Activated CD4-positive, alpha-beta memory T cell treated with anti-CD3 and anti-CD28 coated beads, Interleukin-2, amount 10 ng/mL, durations not matched to agents 7 days and 5 days (primary cell): ENCODE data around the gene PDXK. TPM values are rescaled to one million over a fixed set of nuclear protein-coding genes. Genes with fewer than 3 reads are reported as not detected.

ENCODE experiments used
- CTCF ChIA-PET: fragments of 350-600 bp; sonication (Branson Sonifier 250); formaldehyde crosslinking; loops from one replicate; lab custom pipeline; 2021; ENCODE audit warnings: antibody characterized with exemption, inconsistent platforms; lab: Charles Lee
- POLR2A ChIA-PET: fragments of 350-600 bp; sonication (Branson Sonifier 250); formaldehyde crosslinking; loops from one replicate; lab custom pipeline; 2021; ENCODE audit warnings: antibody characterized with exemption; lab: Charles Lee
- DNase-seq: peaks from one replicate; pipeline ENCODE4 v3.0.0-alpha.2; 2020
- H3K27ac Mint-ChIP-seq: one replicate; pipeline ENCODE4 v1.8.0; 2021; ENCODE audit warnings: mild to moderate bottlenecking, mixed read lengths
- H3K27me3 Mint-ChIP-seq: one replicate; pipeline ENCODE4 v1.8.0; 2021; ENCODE audit warnings: mixed read lengths
- H3K36me3 Mint-ChIP-seq: one replicate; pipeline ENCODE4 v1.8.0; 2021; ENCODE audit warnings: low read depth, mixed read lengths
- H3K4me1 Mint-ChIP-seq: one replicate; pipeline ENCODE4 v1.8.0; 2021; ENCODE audit warnings: mixed read lengths
- H3K4me3 Mint-ChIP-seq: one replicate; pipeline ENCODE4 v1.8.0; 2021; ENCODE audit warnings: mild to moderate bottlenecking, mixed read lengths
- H3K9me3 Mint-ChIP-seq: one replicate; pipeline ENCODE4 v1.8.0; 2021; ENCODE audit warnings: mixed read lengths
- total RNA-seq, 2 experiments: library from RNA; stranded (reverse); gene quantifications; one replicate each; pipeline ENCODE4 v1.2.3, GENCODE V29; 2021

PDXK gene
- total RNA-seq, 2 experiments from 2014 or later: 94.1 to 95.0 TPM

- no peaks in the 10 kb centered on the region for H3K9me3 Mint-ChIP-seq
- POLR2A ChIA-PET: no interaction called here
- H3K4me3 Mint-ChIP-seq: no peak overlapping the region
- H3K27me3 Mint-ChIP-seq: no peaks in the 10 kb centered on the region
- CTCF ChIA-PET: no interaction called here
- peaks cover 11% of the 10 kb centered on the region for H3K36me3 Mint-ChIP-seq
- no peak for DNase-seq
- H3K27ac Mint-ChIP-seq: no peak overlapping the region
- peaks cover 7% of the 10 kb centered on the region for H3K4me1 Mint-ChIP-seq
Observed at GRCh38 chr21:43767498-43767983, 48.6 kb downstream of the PDXK start.

- Mint-ChIP-seq H3K36me3 (peaks cover 16% of the 10 kb centered on the region), H3K27ac (no peak overlapping the region), H3K27me3 (no peaks in the 10 kb centered on the region), H3K9me3 (no peaks in the 10 kb centered on the region), H3K4me1 (peaks cover 10% of the 10 kb centered on the region), H3K4me3 (no peak overlapping the region)
- DNase-seq: no peak
- CTCF ChIA-PET: no interaction called here
- POLR2A ChIA-PET: no interaction called here
Observed at GRCh38 chr21:43767984-43768867, 49.3 kb downstream of the PDXK start.

GRCh38 chr21:43768868-43769167, 49.9 kb downstream of the PDXK start:
- H3K27me3 Mint-ChIP-seq: no peaks in the 10 kb centered on the region
- CTCF ChIA-PET: no interaction called here
- H3K4me1 Mint-ChIP-seq: peaks cover 12% of the 10 kb centered on the region
- H3K36me3 Mint-ChIP-seq: peaks cover 20% of the 10 kb centered on the region
- H3K9me3 Mint-ChIP-seq: no peaks in the 10 kb centered on the region
- DNase-seq: no peak
- POLR2A ChIA-PET: no interaction called here
- no peak overlapping the region for H3K4me3 Mint-ChIP-seq
- no peak overlapping the region for H3K27ac Mint-ChIP-seq

- H3K36me3 Mint-ChIP-seq: peaks cover 24% of the 10 kb centered on the region
- H3K4me3 Mint-ChIP-seq: no peak overlapping the region
- POLR2A ChIA-PET: no interaction called here
- CTCF ChIA-PET: no interaction called here
- no peaks in the 10 kb centered on the region for H3K27me3 Mint-ChIP-seq
- peaks cover 19% of the 10 kb centered on the region for H3K4me1 Mint-ChIP-seq
- H3K27ac Mint-ChIP-seq: no peak overlapping the region
- no peak for DNase-seq
- no peaks in the 10 kb centered on the region for H3K9me3 Mint-ChIP-seq
Observed at GRCh38 chr21:43769325-43769958, 50.5 kb downstream of the PDXK start.

GRCh38 chr21:43770066-43770655, 51.2 kb downstream of the PDXK start:
- ChIA-PET POLR2A (interaction anchor here (0.7 kb wide), 1 partner anchor 1086 kb away, joined by 3 read pairs; no protein-coding TSS in a partner anchor), CTCF (no interaction called here)
- H3K4me3 Mint-ChIP-seq: no peak overlapping the region
- peaks cover 29% of the 10 kb centered on the region for H3K36me3 Mint-ChIP-seq
- no peaks in the 10 kb centered on the region for H3K27me3 Mint-ChIP-seq
- H3K27ac Mint-ChIP-seq: no peak overlapping the region
- peaks cover 26% of the 10 kb centered on the region for H3K4me1 Mint-ChIP-seq
- no peaks in the 10 kb centered on the region for H3K9me3 Mint-ChIP-seq
- DNase-seq: no peak

- POLR2A ChIA-PET: interaction anchor here (0.8 to 1.2 kb wide), 2 partner anchors 9 to 19 kb away, joined by 3 read pairs; no protein-coding TSS in a partner anchor
- H3K9me3 Mint-ChIP-seq: no peaks in the 10 kb centered on the region
- H3K36me3 Mint-ChIP-seq: peaks cover 34% of the 10 kb centered on the region
- DNase-seq: no peak
- CTCF ChIA-PET: no interaction called here
- H3K27me3 Mint-ChIP-seq: no peaks in the 10 kb centered on the region
- no peak overlapping the region for H3K4me3 Mint-ChIP-seq
- no peak overlapping the region for H3K27ac Mint-ChIP-seq
- peaks cover 32% of the 10 kb centered on the region for H3K4me1 Mint-ChIP-seq
Observed at GRCh38 chr21:43771199-43771675, 52.3 kb downstream of the PDXK start.

- Mint-ChIP-seq H3K27me3 (no peaks in the 10 kb centered on the region), H3K27ac (no peak overlapping the region), H3K9me3 (no peaks in the 10 kb centered on the region), H3K36me3 (peaks cover 34% of the 10 kb centered on the region), H3K4me3 (no peak overlapping the region), H3K4me1 (peaks cover 32% of the 10 kb centered on the region)
- DNase-seq: no peak
- CTCF ChIA-PET: no interaction called here
- POLR2A ChIA-PET: interaction anchor here (0.8 to 1.2 kb wide), 3 partner anchors 9 to 18 kb away, joined by 3 read pairs; no protein-coding TSS in a partner anchor
Observed at GRCh38 chr21:43771698-43772424, 52.9 kb downstream of the PDXK start.

GRCh38 chr21:43772425-43772821, 53.5 kb downstream of the PDXK start:
- ChIA-PET CTCF (no interaction called here), POLR2A (interaction anchor here (1.2 kb wide), 2 partner anchors 8 to 13 kb away, joined by 3 read pairs; no protein-coding TSS in a partner anchor)
- no peak overlapping the region for H3K4me3 Mint-ChIP-seq
- no peaks in the 10 kb centered on the region for H3K27me3 Mint-ChIP-seq
- H3K9me3 Mint-ChIP-seq: no peaks in the 10 kb centered on the region
- DNase-seq: no peak
- H3K27ac Mint-ChIP-seq: no peak overlapping the region
- H3K36me3 Mint-ChIP-seq: peaks cover 34% of the 10 kb centered on the region
- H3K4me1 Mint-ChIP-seq: peaks cover 32% of the 10 kb centered on the region

- DNase-seq: no peak
- ChIA-PET CTCF (no interaction called here), POLR2A (interaction anchor here (1.7 kb wide), 1 partner anchor 16 kb away, joined by 4 read pairs; the partner anchor contains the start of gene RRP1)
- no peaks in the 10 kb centered on the region for H3K27me3 Mint-ChIP-seq
- no peaks in the 10 kb centered on the region for H3K9me3 Mint-ChIP-seq
- peaks cover 34% of the 10 kb centered on the region for H3K36me3 Mint-ChIP-seq
- H3K4me1 Mint-ChIP-seq: peaks cover 48% of the 10 kb centered on the region
- H3K4me3 Mint-ChIP-seq: peak overlapping the region; percentile 92
- H3K27ac Mint-ChIP-seq: no peak overlapping the region
Observed at GRCh38 chr21:43774163-43774562, 55.2 kb downstream of the PDXK start.

GRCh38 chr21:43775190-43775589, 56.3 kb downstream of the PDXK start:
- Mint-ChIP-seq H3K36me3 (peaks cover 34% of the 10 kb centered on the region), H3K27me3 (no peaks in the 10 kb centered on the region), H3K4me3 (peak overlapping the region; percentile 92), H3K27ac (peak overlapping the region; percentile 79), H3K4me1 (peaks cover 55% of the 10 kb centered on the region), H3K9me3 (no peaks in the 10 kb centered on the region)
- POLR2A ChIA-PET: no interaction called here
- no peak for DNase-seq
- CTCF ChIA-PET: no interaction called here

- POLR2A ChIA-PET: no interaction called here
- Mint-ChIP-seq H3K27me3 (no peaks in the 10 kb centered on the region), H3K36me3 (peaks cover 34% of the 10 kb centered on the region), H3K9me3 (no peaks in the 10 kb centered on the region), H3K4me3 (peak within 1 kb of the TSS; percentile 92), H3K4me1 (peaks cover 58% of the 10 kb centered on the region), H3K27ac (peak within 1 kb of the TSS; percentile 79)
- CTCF ChIA-PET: no interaction called here
- DNase-seq: peak; percentile 88
Observed at GRCh38 chr21:43775795-43776430, 57.0 kb downstream of the PDXK start, which contains the start of gene CSTB. Gene CSTB, minus strand, starts transcription at chr21:43776308. Its CDS starts 39 bp downstream, at chr21:43776269.

- ChIA-PET CTCF (no interaction called here), POLR2A (interaction anchor here (3.1 kb wide), 1 partner anchor 11 kb away, joined by 24 read pairs; the partner anchor contains the start of gene RRP1)
- DNase-seq: no peak
- Mint-ChIP-seq H3K27ac (peak overlapping the region; percentile 91), H3K27me3 (no peaks in the 10 kb centered on the region), H3K4me3 (peak overlapping the region; percentile 69), H3K4me1 (peaks cover 64% of the 10 kb centered on the region), H3K9me3 (no peaks in the 10 kb centered on the region), H3K36me3 (peaks cover 23% of the 10 kb centered on the region)
Observed at GRCh38 chr21:43777953-43778352, 59.0 kb downstream of the PDXK start.
